Stimulated activated CD4-positive, alpha-beta T cell treated with anti-CD3 and anti-CD28 coated beads, Interleukin-1b, Interleukin-23, amount 100 ng/mL, for 4 hours (primary cell): ENCODE results near the gene MKRN1.
"Not testable (repeated sequence)": the region's sequence is repeated elsewhere in the genome, so short reads cannot be mapped to it uniquely, and the experiment has no call there.

Source experiments
- DNase-seq, 2 donors: peaks; one replicate each; pipeline ENCODE4 v3.0.0-alpha.2; 2020; ENCODE audit warnings: low read depth in 2 of 2

Gene MKRN1

GRCh38 chr7:140485500-140486265 lies 6.4 kb upstream of the MKRN1 start:
- no peak for DNase-seq

DNA sequence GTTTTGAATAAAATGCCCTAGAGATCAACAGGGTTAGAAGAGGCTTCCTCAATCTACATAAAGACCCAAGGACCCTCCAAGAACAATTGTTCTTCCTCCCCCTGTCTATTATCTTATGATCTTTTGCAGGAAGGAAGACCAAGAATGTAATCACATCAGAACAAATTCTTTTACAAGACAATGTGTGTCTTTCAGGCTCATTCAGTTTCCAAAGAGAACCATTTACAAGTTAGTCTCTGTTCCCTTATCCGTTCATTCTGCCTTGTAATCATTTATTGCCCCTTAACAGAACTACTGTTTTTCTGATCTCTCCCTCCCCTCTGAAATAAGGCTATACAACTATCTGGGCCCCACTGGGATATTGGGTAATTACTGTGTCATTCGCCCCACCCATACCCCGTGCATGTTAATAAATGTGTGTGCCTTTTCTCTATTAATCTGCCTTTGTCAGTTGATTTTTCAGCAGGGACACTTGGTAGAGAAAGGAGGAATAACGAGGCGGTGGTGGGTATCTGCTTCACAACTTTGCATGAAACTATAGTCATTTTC lies 5.7 kb upstream of the MKRN1 start:
- no peak for DNase-seq

GRCh38 chr7:140484479-140484878 lies 5.2 kb upstream of the MKRN1 start:
- no peak for DNase-seq

- DNase-seq, result no peak
Measured at GRCh38 chr7:140479739-140480084, 407 bp upstream of the MKRN1 start.

- peak; percentile 3 to 24 for DNase-seq
Measured at GRCh38 chr7:140478246-140479061, 851 bp downstream of the MKRN1 start.

GRCh38 chr7:140476698-140477261 lies 2.5 kb downstream of the MKRN1 start:
- DNase-seq, result no peak

DNA sequence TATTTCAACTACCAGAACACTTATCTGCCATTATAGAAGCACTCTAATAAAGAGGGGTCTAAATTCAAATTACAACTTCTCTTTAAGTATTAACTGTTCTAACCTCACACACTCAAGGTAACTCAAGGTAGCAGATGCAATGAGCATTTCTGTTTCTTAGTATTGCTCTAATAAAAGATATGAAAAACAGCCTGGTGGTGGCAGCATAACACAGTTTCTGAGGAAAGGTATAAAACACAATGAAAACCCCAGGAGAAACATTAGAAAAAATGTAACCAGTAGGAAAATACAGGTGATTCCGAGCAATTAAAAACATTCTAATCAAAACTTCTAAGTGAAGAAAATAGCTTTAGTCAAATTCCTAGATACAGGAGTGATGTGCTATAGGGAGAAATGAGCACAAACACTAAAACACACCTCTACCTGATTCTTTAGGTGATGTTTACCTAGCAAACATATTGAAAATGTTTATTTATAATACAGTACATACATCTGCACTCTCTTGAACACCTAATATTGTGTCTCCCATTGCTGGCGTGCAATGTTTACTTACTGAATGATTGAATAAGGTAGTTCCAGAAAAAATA lies 3.5 kb downstream of the MKRN1 start:
- DNase-seq, result peak; percentile 9 to 27

DNA sequence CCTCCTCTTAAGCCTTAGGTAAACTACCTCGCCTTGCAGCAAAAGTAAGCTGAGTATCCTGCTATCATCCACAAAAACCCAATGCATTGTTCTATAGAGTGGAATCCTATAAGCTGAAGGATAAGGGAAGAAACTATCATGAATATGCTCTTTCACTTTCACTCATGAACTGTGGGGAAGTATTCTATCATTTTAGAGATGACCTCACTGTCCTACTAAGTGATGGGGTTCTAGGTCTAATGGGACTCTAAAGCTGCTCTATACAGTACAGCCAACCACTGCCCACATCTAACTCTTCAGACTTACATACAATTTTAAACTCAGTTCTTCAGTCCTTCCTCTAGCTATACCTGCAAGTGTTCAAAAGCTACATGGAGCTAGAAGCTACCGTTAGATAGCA lies 16.2 kb downstream of the MKRN1 start:
- no peak for DNase-seq

- DNase-seq, result no peak
Measured at GRCh38 chr7:140458916-140459315, 20.4 kb downstream of the MKRN1 start.

- no peak for DNase-seq
Measured at GRCh38 chr7:140458201-140458600, 21.1 kb downstream of the MKRN1 start.

DNA sequence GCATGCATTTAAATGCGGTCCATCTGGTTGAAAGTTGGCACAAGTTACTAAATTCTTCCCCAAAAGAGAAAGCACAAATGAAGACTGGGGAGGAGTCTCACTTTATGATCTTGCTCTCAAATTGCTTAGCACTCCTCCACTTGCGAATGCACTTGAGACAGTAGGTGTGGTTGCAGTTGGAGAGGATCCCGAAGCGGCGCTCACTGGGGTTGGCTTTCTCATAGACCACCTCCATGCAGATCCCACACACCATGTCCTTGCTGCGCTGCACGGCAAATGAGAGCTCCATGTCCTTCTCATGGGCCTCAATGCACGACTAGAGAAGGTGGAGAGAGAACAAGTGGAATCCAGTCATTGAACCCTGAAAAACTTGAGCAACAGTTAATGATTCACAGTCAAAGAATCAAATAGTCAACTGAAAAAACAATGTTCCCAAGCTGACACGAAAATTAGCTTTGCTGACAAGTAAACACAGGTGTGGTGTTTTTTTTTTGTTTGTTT lies 22.7 kb downstream of the MKRN1 start:
- DNase-seq, result no peak

DNA sequence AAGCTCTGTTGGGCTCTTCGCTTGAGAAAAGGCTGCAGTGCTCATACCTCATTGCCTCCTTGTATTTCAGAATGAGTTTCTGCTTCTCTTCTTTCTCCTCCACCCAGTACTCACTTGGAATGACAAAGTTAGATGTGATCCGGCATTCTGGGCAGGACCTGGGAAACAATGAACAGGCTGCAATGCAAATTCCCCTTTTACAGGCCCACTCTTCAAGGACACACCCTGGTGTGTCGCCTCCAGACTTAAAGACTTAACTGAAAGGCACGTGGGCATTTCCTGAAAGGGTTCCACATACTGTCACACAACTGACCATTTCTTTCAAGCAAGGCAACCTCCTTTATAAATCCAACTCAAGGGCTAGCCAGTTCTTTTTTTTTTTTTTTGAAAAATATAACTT lies 23.6 kb downstream of the MKRN1 start:
- no peak for DNase-seq

DNA sequence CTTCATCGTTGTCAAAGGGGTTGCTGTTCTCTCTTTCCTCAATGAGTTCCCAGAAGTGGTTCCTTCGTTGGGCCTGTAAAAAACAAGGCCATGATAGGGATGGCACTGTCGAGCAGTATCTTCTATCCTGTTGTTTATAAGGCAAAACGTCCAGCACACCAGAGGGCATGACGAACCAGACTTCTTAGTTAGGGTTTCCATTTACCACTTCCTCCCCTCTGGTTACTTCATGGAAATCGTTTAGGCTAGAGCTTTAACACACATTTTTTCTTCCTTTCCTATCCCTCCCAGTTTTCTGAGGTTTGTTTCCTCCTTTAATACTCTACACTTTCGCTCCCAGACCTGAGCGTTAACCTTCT lies 24.7 kb downstream of the MKRN1 start:
- no peak for DNase-seq

- DNase-seq, result not testable (repeated sequence)
Measured at GRCh38 chr7:140453785-140454656, 25.3 kb downstream of the MKRN1 start.

- DNase-seq, result no peak
Measured at GRCh38 chr7:140453273-140453672, 26.0 kb downstream of the MKRN1 start.

- DNase-seq, result no peak
Measured at GRCh38 chr7:140451716-140452115, 27.6 kb downstream of the MKRN1 start.

DNA sequence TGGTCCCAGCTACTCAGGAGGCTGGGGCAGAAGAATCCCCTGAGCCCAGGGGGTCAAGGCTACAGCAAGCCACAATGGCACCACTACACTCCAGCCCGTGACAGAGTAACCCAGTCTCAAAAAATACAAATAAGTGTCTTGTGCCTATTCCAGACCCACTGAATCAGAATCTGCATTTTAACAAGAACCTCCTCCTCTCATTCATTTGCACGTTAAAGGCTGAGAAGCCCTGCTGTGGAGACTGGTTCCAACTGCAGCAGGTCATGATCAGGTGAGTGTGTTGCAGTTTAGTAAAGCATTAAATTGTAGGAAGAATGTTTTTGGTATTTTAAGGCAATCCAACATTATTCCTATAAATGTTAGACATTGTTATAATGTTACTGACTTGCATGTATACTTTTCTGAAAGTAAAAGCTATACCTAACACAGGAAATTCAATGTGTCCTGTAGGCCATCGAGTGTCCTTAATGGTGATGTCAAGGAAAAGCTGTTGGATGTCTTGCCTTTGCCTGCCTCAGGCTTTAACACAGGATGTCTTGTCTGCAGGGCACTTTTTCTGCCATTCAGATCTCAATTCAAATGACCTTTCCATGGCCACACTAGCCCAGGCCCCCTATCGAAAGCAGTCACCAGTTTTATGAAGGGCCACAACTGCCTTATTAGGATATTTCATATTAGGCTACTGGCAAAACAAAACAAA lies 30.4 kb downstream of the MKRN1 start:
- DNase-seq, result no peak

DNA sequence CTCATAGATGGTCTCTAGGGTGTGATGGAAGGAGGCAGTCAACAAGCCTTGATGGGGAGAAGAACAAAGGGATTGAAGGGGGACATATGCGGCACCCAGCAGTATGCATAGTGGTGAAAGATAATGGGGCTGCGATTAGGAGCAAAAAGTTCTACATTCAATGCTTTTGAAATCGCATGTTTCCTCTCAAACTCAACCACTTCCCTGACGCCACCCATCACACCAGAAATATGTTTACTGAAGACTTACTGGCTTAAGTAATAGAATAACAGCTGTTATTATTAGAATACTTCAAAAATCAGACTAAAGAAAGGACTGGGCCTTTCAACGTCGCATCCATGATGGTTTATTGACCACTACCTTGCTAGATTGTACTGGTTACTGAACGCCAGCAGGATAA lies 31.5 kb downstream of the MKRN1 start:
- no peak for DNase-seq

DNA sequence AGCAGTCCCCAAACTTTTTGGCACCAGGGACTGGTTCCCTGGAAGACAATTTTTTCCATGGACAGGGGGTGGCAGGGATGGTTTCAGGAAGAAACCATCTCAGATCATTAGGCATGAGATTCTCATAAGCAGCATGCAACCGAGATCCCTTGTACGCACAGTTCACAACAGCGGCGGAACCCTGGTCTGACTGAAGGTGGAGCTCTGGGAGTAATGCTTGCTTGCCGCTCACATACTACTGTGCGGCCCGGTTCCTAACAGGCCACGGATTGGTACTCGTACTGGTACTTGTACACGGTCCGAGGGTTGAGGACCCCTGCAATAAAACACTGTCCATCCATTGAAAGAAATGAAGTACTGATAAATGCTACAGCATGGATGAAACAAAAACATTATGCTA lies 32.8 kb downstream of the MKRN1 start:
- no peak for DNase-seq

DNA sequence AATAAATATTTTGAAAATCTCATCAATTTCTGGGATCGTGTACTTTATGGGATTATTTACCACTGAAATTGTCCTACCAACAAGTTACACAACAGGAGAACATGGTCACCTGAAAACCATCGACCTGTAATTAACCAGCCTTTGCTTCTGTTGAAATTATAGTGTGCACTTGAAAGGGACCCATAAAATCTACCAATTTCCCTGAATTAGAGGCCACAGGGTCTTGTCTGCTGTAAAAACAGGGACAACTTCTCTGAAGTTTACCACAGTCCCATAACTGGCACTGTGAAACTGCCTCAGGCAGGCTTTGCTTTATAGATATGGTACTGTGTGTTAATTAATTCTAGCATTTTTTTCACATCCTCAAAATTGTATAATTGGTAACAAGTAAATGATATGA lies 37.8 kb downstream of the MKRN1 start:
- DNase-seq, result no peak

GRCh38 chr7:140440593-140440992 lies 38.7 kb downstream of the MKRN1 start:
- DNase-seq, result no peak
